ENCODE results near the gene CD24. TPM values are rescaled to one million over a fixed set of nuclear protein-coding genes. Genes with fewer than 3 reads are reported as not detected.
"Not testable (repeated sequence)": the region's sequence is repeated elsewhere in the genome, so short reads cannot be mapped to it uniquely, and the experiment has no call there.

CD24 gene
- total RNA-seq, 2 donors from 2014 or later = 0.41 to 0.63 TPM

- no peak for TF ChIP-seq CTCF (IDR thresholded peaks at IDR 0.05)
- Histone ChIP-seq H3K9me3 (no peaks in the 10 kb centered on the region), H3K27me3 (peaks cover 16 to 40% of the 10 kb centered on the region in 2 donors), H3K27ac (no peak overlapping the region), H3K36me3 (no peaks in the 10 kb centered on the region), H3K4me1 (peaks cover 0 to 24% of the 10 kb centered on the region in 2 donors), H3K4me3 (peak overlapping the region in 1 of 2 donors; percentile 57)
- no peak for DNase-seq (ENCODE audit: low spot score)
Observed at GRCh38 chr6:106973836-106974335, 643 bp downstream of the CD24 start.

DNA sequence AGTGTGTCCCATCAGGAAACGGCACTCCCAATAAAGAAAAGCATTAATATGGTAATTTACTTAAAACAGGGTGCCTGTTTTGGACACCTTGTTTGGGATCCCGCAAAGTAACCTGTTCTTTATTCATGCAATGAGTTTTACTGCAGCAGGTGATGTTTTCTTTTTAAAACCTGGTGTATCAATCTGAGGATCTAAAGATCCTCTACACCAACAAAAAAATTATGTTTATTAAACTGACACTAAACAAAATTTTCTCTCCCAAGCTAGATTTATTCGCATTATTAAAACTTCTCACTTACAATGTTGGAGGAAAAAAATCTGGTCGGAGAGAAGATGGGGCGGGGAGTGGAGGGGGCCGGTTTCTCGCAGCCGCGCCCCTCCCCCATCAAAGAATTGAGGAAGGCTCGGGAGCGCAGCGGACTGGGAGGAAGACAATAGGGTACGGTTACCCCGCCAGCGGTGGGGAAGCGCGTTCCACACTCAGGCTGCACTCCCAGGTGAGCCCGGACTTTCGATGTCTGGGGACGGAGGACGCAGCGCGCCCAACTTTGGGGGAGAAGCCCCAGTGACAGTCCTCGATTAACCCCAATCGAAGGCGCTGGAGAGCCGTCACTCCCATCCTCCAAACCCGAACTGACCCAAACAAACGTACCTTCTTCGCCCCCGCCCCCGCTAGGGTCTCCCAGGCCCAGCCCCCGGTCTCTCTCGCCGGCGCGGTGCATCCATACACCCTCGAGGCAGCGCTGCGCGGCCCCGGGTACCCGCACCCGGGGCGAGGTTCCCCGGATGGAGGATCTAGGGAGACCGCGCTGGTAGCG lies 1.3 kb downstream of the CD24 start:
- Histone ChIP-seq H3K36me3 (no peaks in the 10 kb centered on the region), H3K27ac (no peak overlapping the region), H3K4me1 (peaks cover 0 to 24% of the 10 kb centered on the region in 2 donors), H3K27me3 (peaks cover 16 to 40% of the 10 kb centered on the region in 2 donors), H3K4me3 (no peak overlapping the region), H3K9me3 (no peaks in the 10 kb centered on the region)
- DNase-seq (ENCODE audit: low spot score) = no peak
- TF ChIP-seq CTCF (IDR thresholded peaks at IDR 0.05) = no peak

DNA sequence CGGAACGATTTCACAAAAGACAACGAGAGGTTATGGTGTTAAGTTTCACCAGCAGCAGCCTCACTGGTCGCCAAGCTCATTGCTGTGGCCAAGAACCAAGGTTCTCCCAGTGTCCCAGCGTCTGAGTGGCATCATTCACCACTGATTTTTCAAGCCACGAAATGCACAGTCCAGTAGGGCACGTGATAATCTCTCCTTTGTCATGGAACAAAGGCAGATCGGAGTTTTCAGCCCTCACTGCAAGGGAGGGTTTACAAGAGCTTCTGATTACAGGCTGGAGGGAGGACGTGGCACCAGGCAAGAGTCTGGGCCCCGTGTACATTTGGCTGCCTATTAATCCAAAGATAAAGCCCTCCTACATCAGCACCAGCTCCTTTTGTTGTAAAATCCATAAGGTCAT lies 2.0 kb downstream of the CD24 start:
- H3K4me3 ChIP-seq = no peak overlapping the region
- no peak for TF ChIP-seq CTCF (IDR thresholded peaks at IDR 0.05)
- peaks cover 16 to 40% of the 10 kb centered on the region in 2 donors for H3K27me3 ChIP-seq
- no peak for DNase-seq (ENCODE audit: low spot score)
- H3K36me3 ChIP-seq = no peaks in the 10 kb centered on the region
- no peaks in the 10 kb centered on the region for H3K9me3 ChIP-seq
- H3K27ac ChIP-seq = no peak overlapping the region
- H3K4me1 ChIP-seq = peaks cover 0 to 24% of the 10 kb centered on the region in 2 donors

DNA sequence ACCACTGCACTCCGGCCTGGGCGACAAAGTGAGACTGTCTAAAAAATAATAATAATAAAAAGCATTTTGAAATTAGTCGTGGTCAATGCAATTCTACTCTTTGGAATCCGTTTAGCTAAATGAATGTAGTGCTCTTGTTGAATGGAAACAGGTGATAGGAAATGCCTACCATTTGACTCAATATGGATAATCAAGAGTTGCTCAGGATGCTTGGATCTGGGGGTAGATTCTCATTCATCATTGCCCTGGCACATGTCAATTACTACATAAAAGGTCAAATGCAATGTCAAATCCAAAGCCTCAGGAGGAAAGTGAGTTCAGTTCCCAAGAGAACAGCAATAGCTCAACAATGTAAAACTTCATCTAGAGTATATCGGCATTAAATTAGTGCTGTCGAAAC lies 3.8 kb downstream of the CD24 start:
- not testable (repeated sequence) for H3K36me3 ChIP-seq; H3K4me3 ChIP-seq; H3K27ac ChIP-seq; DNase-seq (ENCODE audit: low spot score); H3K9me3 ChIP-seq
- Histone ChIP-seq H3K27me3 (peaks cover 15 to 25% of the 10 kb centered on the region in 2 donors), H3K4me1 (peaks cover 0 to 24% of the 10 kb centered on the region in 2 donors)

GRCh38 chr6:106967936-106968555 lies 6.5 kb downstream of the CD24 start:
- H3K9me3 ChIP-seq = no peaks in the 10 kb centered on the region
- H3K27ac ChIP-seq = no peak overlapping the region
- no peaks in the 10 kb centered on the region for H3K4me1 ChIP-seq
- no peak overlapping the region for H3K4me3 ChIP-seq
- H3K36me3 ChIP-seq = no peaks in the 10 kb centered on the region
- H3K27me3 ChIP-seq = peaks cover 0 to 9% of the 10 kb centered on the region in 2 donors
- TF ChIP-seq CTCF (IDR thresholded peaks at IDR 0.05) = no peak
- DNase-seq (ENCODE audit: low spot score) = no peak

All from right atrium auricular region (tissue), 2 donors.